Activated CD8-positive, alpha-beta memory T cell treated with anti-CD3 and anti-CD28 coated beads for 36 hours (primary cell): ENCODE data around the gene SDC4. TPM values are rescaled to one million over a fixed set of nuclear protein-coding genes. Genes with fewer than 3 reads are reported as not detected.

Experiments
- CTCF ChIA-PET: fragments of 350-600 bp; sonication (Branson Sonifier 250); formaldehyde crosslinking; loops from one replicate; lab custom pipeline; 2021; ENCODE audit warnings: antibody characterized with exemption; lab: Charles Lee
- POLR2A ChIA-PET: fragments of 350-600 bp; sonication (Branson Sonifier 250); formaldehyde crosslinking; loops from one replicate; lab custom pipeline; 2021; ENCODE audit warnings: antibody characterized with exemption; lab: Charles Lee
- total RNA-seq, 2 experiments: library from RNA; stranded (reverse); gene quantifications; one replicate each; pipeline ENCODE4 v1.2.3, GENCODE V29; 2021

Gene SDC4
- total RNA-seq, 2 experiments from 2014 or later, result 88.0 to 88.3 TPM

DNA sequence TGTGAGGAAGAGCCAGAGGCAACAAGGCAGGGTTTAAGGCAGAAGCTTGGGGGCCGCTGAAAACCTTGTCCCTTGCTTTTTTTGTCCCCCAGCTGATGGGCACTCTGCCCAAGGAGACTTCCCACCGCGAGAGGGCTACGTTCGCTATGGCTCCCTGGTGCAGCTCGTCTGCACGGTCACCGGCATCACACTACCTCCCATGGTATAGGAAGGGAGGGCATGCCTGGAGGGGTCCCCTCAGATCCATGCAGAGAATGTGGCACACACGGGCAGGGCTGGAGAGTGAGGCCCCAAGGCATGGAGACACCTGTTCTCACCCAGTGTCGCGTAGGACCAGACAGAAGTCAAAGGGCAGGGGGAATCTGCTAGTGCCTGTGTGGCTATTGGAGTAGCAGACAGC is 34.3 kb downstream of the SDC4 start:
- ChIA-PET POLR2A (no interaction called here), CTCF (interaction anchor here (0.9 to 3.2 kb wide), 2 partner anchors 23 to 437 kb away, joined by 3 to 15 read pairs; no protein-coding TSS in a partner anchor)

DNA sequence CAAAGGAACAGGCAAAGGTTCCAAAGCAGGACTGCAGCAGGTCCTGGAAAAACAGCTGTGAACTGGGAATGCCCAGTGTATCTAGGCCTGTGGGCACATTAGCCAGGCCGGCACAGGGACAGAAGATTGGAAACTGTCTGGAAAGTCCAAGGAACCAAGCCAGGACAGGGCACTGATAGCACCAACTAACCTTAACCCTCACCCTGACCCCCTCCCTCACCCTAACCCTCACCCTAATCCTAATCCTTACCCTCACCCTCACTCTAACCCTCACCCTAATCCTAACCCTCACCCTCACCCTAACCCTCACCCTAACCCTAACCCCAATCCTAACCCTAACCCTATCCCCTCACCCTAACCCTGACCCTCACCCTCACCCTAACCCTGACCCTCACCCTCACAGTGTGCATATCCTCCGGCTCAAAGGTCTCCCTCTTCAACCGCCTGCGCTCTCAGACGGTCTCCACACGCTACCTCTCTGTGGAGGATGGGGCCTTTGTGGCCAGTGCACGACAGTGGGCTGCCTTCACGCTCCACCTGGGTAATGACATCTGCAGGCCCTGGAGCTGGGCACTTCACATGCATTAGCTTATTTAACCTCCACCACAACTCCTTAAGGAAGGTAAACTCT is 35.0 kb downstream of the SDC4 start:
- POLR2A ChIA-PET, result interaction anchor here (0.6 kb wide), 3 partner anchors 31 to 652 kb away, joined by 3 to 4 read pairs (median 3); no protein-coding TSS in a partner anchor

GRCh38 chr20:45312241-45312640 is 36.0 kb downstream of the SDC4 start:
- CTCF ChIA-PET, result interaction anchor here (0.7 to 3.2 kb wide), 14 partner anchors 11 to 240 kb away, joined by 3 to 15 read pairs (median 3); partner anchors contain the start of gene SYS1
- POLR2A ChIA-PET, result interaction anchor here (0.6 kb wide), 1 partner anchor 651 kb away, joined by 3 read pairs; no protein-coding TSS in a partner anchor

More for the DNA sequence above, 35.0 kb downstream of the SDC4 start:
- CTCF ChIA-PET, result interaction anchor here (0.7 to 3.2 kb wide), 4 partner anchors 12 to 30 kb away, joined by 3 to 15 read pairs (median 8); no protein-coding TSS in a partner anchor

DNA sequence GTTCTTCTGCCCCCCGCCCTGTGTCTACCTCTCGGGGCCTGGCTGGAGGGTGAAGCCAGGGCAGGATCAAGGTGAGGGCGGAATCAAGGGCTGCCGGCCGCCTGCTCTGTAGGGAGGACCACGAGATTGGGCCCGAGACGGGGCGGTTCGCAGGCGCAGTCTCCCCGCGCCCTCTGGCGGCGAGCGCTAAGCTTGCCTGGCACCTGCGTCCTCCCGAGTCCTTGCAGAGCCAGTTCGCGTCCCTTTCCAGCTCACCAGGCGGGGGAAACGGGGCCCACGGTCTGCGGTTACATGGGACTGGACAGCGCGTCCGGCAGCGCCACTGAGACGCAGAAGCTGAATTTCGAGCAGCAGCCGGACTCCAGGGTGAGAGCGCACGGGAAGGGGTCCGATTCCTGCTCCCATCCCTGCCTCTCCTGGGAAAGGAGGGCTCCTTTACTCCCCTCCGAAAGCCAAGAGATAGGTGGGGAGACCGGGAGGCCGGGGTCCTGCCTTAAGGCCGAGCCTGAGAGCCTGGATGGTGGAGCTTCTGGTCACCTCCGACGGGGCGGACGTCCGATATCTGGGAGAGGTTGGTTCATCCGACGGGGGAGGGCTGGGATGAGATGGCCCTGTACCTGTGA is 36.5 kb downstream of the SDC4 start:
- CTCF ChIA-PET, result interaction anchor here (0.7 to 3.2 kb wide), 13 partner anchors 11 to 239 kb away, joined by 3 to 15 read pairs (median 3); partner anchors contain the start of gene SYS1

DNA sequence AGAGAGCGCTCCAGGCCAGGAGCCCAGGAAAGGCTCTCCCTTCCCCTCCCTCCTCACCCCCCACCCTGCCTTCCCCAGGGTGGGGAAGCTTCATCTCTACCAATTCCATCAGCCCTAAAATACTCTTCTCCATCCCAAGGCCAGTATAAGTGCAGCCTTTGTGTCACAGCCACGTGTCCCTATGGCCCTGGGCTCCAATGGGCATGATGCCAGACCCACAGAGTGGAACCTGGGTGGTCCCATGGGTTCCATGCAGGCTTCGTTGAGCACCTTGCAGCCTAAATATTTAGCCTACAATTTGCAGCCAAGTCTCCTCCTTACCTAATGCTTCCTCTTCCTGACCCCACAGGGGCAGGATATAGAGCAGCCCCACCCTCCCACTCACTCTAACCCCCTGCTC is 39.1 kb downstream of the SDC4 start:
- ChIA-PET POLR2A (no interaction called here), CTCF (interaction anchor here (1.3 kb wide), 1 partner anchor 10 kb away, joined by 4 read pairs; no protein-coding TSS in a partner anchor)

More for the DNA sequence above, 36.5 kb downstream of the SDC4 start:
- POLR2A ChIA-PET, result interaction anchor here (0.6 kb wide), 1 partner anchor 35 kb away, joined by 12 read pairs; no protein-coding TSS in a partner anchor

DNA sequence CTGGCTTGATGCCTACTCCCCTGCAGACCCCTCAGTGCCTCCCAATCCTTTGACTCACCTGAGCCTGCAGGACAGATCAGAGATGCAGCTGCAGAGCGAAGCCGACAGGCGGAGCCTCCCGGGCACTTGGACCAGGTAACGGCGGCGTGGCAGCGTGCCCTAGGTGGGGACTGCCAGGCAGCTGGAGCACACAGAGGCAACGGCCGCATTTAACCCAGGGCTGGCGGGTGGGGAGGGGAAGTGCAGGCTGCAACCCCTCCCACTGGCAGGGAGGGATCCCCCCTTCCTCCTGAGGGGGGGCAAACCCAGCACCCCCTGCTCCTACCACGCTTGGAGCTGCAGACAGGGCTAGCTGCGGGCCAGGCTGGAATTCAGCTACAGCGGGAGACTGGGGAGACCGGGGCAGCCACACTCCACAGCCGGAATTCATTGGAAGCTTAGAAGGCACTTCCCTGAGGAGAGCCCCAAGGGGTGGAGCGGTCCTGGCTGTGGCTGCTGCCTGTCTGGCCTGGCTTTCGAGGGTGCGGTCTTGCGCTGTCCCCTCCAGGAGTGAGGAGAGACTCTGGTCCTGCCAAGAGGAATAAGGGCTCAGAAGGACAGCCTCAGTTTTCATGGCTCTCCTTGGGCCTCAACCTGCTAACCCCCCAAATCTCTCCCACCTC is 40.0 kb downstream of the SDC4 start, which contains the start of gene MATN4:
MATN4 (minus strand) TSS at position 183 of the 662 bp plus-strand sequence. CDS start 2,717 bp downstream, outside the sequence.
- CTCF ChIA-PET, result interaction anchor here (1.3 kb wide), 1 partner anchor 11 kb away, joined by 4 read pairs; no protein-coding TSS in a partner anchor
- POLR2A ChIA-PET, result no interaction called here

- ChIA-PET CTCF (interaction anchor here (1.0 to 1.3 kb wide), 3 partner anchors 8 to 130 kb away, joined by 3 to 5 read pairs (median 5); no protein-coding TSS in a partner anchor), POLR2A (no interaction called here)
Observed at GRCh38 chr20:45307076-45307640, 41.1 kb downstream of the SDC4 start.

GRCh38 chr20:45306431-45306982 is 41.7 kb downstream of the SDC4 start, which contains the start of gene RBPJL:
RBPJL (plus strand) TSS chr20:45306840; CDS start chr20:45306923, 83 bp downstream.
- POLR2A ChIA-PET, result no interaction called here
- CTCF ChIA-PET, result interaction anchor here (1.0 to 1.3 kb wide), 3 partner anchors 9 to 130 kb away, joined by 3 to 5 read pairs (median 5); no protein-coding TSS in a partner anchor

- CTCF ChIA-PET, result interaction anchor here (4.4 kb wide), 1 partner anchor 11 kb away, joined by 25 read pairs; no protein-coding TSS in a partner anchor
- POLR2A ChIA-PET, result no interaction called here
Observed at GRCh38 chr20:45305262-45305661, 43.0 kb downstream of the SDC4 start.

DNA sequence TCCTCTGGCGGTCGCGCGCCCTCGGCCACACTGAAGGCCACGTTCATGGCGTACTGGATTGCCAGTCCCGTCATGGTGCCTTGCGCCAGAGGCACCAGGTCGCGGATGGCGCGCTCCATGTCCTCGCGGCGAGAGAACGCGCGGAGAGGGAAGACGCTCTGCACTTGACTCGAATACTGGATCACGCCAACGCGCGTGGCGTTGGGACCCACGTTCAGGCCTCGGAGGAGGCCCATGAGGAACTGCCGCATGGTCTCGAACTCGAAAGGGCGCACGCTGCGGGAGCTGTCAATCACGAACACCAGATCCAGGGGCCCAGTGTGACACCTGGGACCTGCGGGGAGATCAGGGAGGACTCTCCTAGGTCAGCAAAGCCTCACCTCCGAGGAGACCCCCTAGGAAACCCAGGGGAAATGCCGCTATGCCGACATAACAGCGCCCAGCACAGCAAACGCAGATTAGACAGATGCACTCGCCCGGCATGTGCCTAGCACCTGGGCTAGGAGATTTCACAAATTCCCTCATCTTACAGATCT is 43.7 kb downstream of the SDC4 start:
- POLR2A ChIA-PET, result no interaction called here
- CTCF ChIA-PET, result interaction anchor here (1.0 to 4.4 kb wide), 3 partner anchors 11 to 69 kb away, joined by 3 to 25 read pairs (median 4); partner anchors contain the start of gene SYS1

GRCh38 chr20:45303586-45304463 is 44.4 kb downstream of the SDC4 start:
- CTCF ChIA-PET, result interaction anchor here (1.0 to 4.4 kb wide), 6 partner anchors 10 to 133 kb away, joined by 3 to 25 read pairs (median 10); partner anchors contain the start of gene SYS1
- POLR2A ChIA-PET, result no interaction called here

GRCh38 chr20:45301824-45302271 is 46.4 kb downstream of the SDC4 start:
- ChIA-PET CTCF (interaction anchor here (0.7 to 4.4 kb wide), 8 partner anchors 8 to 469 kb away, joined by 3 to 25 read pairs (median 4); no protein-coding TSS in a partner anchor), POLR2A (interaction anchor here (1.0 kb wide), 1 partner anchor 8 kb away, joined by 3 read pairs; no protein-coding TSS in a partner anchor)

GRCh38 chr20:45300961-45301360 is 47.3 kb downstream of the SDC4 start:
- ChIA-PET POLR2A (no interaction called here), CTCF (interaction anchor here (0.7 to 4.2 kb wide), 6 partner anchors 8 to 162 kb away, joined by 3 to 18 read pairs (median 3); no protein-coding TSS in a partner anchor)

DNA sequence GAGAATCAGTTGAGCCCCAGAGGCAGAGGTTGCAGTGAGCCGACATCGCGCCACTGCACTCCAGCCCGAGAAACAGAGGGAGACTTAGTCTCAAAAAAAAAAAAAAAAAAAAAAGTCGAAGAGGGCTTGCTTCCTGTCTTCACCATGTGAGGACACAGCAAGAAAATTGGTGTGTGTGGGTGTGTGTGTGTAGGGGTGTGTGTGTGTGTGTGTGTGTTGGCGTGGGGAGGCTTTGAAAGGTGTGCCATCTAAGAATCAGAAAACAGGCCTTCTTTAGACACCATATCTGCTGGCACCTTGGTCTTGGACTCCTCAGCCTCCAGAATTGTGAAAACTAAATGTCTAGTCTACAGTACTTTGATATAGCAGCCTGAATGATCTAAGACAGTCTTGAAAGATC is 48.4 kb downstream of the SDC4 start:
- CTCF ChIA-PET, result interaction anchor here (0.7 kb wide), 2 partner anchors 107 to 510 kb away, joined by 3 read pairs; no protein-coding TSS in a partner anchor

DNA sequence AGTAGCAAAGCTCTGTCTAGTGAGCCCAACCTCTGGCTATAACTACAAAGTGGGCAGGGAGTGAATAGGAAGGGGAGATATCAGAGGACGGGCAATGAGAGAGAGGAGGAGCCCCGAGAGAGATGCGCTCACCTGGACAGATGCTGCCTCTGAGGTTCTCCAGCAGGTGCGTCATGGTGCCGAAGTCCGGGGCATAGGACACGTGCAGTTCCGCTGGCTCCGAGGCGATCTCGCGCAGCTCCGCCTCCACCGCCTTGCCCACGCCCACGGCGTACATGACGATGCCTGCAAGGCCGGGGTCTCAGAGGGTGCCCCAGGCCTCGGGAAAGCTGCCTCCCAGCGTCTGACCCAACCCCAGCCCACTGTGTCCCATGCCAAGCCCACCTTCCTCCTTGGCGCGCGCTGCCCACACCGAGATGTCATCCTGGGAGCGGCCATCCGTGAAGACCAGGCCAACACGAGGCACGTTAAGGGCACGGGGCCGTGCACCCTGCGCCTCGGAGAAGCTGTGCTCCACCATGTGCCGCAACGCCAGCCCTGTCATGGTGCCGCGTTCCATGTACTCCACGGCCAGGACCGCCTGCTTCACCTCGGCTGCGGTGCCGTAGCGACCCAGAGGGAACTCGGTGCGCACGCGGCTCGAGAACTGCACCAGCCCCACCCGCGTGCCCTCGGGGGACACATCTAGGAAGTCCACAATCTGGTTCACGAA is 50.3 kb downstream of the SDC4 start:
- ChIA-PET POLR2A (no interaction called here), CTCF (no interaction called here)

More for the DNA sequence above, 48.4 kb downstream of the SDC4 start:
- POLR2A ChIA-PET, result no interaction called here

DNA sequence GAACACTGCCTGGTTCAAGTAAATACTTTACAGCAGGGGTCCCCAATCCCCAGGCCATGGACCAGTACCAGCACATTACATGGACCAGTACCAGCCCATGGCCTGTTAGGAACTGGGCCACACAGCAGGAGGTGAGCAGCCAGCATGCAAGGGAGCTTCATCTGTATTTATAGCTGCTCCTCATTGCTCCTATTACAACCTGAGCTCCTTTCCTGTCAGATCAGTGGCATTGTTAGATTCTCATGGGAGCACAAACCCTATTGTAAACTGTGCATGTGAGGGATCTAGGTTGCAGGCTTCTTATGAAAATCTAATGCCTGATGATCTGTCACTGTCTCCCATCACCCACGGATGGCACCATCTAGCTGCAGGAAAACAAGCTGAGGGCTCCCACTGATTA is 53.6 kb downstream of the SDC4 start:
- POLR2A ChIA-PET, result no interaction called here
- CTCF ChIA-PET, result interaction anchor here (0.7 to 2.4 kb wide), 16 partner anchors 9 to 476 kb away, joined by 3 to 25 read pairs (median 4); partner anchors contain the start of gene SYS1
